ENCODE data around the gene OMP. TPM values are rescaled to one million over a fixed set of nuclear protein-coding genes. Genes with fewer than 3 reads are reported as not detected.

Gene OMP
- total and polyA plus RNA-seq, 8 donors: 0.61 to 0.78 (median 0.69) TPM; not detected in 5

DNA sequence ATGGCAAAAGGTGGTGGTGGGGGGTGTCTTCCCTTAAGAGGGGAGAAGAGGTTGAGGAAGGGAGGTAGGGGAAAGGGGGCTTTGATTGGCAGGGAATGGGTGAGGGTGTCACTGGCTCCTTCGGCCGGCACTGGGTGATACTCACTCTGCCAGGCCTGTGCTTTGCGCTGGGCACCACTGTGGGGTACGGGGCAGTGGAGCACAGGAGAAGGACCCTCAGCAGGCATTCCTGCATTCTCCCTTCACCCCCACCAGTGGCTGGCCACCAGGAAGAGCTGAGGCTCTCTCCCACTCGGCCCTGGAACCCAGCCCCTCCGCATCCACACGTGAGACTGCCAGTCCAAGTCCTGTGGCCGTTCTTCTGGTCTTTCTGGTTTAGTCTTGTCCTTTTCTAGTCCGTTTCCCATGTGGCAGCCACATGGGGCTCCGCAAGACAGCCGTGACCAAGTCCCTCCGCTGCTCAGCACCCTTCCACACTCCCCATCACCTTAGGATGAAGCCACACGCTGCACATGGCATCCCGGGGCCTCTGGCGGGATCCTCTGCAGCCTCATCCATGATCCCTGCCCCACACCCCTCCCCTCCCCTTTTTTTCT lies 27.9 kb upstream of the OMP start:
- Histone ChIP-seq H3K4me1 (peaks cover 16 to 32% (median 23%) of the 10 kb centered on the region in 3 donors), H3K36me3 (no peaks in the 10 kb centered on the region), H3K9me3 (no peaks in the 10 kb centered on the region), H3K27me3 (no peaks in the 10 kb centered on the region), H3K27ac (peak overlapping the region in 3 of 4 donors; percentile 61 to 87 (median 79)), H3K4me3 (no peak overlapping the region)
- WGBS, 2 donors: 84% methylated on average over 13 to 15 of the region's 15 CpGs
- FAIRE-seq: no peak
- intact Hi-C loops (cut with DNase I): no loop called here
- peak in 1 of 6 donors; percentile 38 for DNase-seq
- TF ChIP-seq, protein P1, sequence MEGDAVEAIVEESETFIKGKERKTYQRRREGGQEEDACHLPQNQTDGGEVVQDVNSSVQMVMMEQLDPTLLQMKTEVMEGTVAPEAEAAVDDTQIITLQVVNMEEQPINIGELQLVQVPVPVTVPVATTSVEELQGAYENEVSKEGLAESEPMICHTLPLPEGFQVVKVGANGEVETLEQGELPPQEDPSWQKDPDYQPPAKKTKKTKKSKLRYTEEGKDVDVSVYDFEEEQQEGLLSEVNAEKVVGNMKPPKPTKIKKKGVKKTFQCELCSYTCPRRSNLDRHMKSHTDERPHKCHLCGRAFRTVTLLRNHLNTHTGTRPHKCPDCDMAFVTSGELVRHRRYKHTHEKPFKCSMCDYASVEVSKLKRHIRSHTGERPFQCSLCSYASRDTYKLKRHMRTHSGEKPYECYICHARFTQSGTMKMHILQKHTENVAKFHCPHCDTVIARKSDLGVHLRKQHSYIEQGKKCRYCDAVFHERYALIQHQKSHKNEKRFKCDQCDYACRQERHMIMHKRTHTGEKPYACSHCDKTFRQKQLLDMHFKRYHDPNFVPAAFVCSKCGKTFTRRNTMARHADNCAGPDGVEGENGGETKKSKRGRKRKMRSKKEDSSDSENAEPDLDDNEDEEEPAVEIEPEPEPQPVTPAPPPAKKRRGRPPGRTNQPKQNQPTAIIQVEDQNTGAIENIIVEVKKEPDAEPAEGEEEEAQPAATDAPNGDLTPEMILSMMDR (IDR thresholded peaks at IDR 0.05): no peak
- no peak for ATAC-seq

GRCh38 chr11:77075425-77075905 lies 27.2 kb upstream of the OMP start:
- no peaks in the 10 kb centered on the region for H3K9me3 ChIP-seq
- no peak overlapping the region for H3K27ac ChIP-seq
- no peak overlapping the region for H3K4me3 ChIP-seq
- H3K27me3 ChIP-seq: no peaks in the 10 kb centered on the region
- H3K4me1 ChIP-seq: peaks cover 16 to 32% (median 23%) of the 10 kb centered on the region in 3 donors
- peak in 1 of 4 donors; percentile 32 for ATAC-seq
- H3K36me3 ChIP-seq: no peaks in the 10 kb centered on the region
- no peak for FAIRE-seq
- intact Hi-C loops (cut with DNase I): no loop called here
- TF ChIP-seq, protein P1 (IDR thresholded peaks at IDR 0.05): no peak
- peak in 1 of 6 donors; percentile 13 for DNase-seq
- 86 to 91% methylated on average over 5 of the region's 5 CpGs for WGBS, 2 donors

DNA sequence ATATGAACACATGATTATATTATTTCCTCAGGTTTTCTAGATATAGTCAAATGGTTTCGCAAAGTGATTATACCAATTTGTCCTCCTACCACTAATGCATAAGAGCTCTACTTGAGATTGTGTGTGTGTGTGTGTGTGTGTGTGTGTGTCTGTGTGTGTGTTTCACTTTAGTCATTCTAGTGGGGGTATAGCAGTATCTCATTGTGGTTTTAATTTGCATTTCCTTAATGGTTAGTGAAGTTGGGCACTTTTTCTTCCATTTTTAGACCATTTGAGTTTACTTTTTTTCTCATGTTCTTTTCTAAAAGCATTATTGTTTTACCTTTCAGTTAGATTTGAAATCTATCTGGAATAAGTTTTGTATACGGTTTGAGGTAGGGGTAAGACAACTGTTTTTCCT lies 23.0 kb upstream of the OMP start:
- ATAC-seq (no peak), DNase-seq (no peak), FAIRE-seq (no peak)
- Histone ChIP-seq H3K27ac (no peak overlapping the region), H3K27me3 (no peaks in the 10 kb centered on the region), H3K36me3 (no peaks in the 10 kb centered on the region), H3K4me3 (no peak overlapping the region), H3K4me1 (peaks cover 0 to 5% (median under 1%) of the 10 kb centered on the region in 3 donors), H3K9me3 (no peaks in the 10 kb centered on the region)
- 93 to 97% methylated on average over 2 of the region's 2 CpGs for WGBS, 2 donors
- intact Hi-C loops (cut with DNase I): no loop called here
- TF ChIP-seq, protein P1 (IDR thresholded peaks at IDR 0.05): no peak

- H3K4me1 ChIP-seq: peaks cover 0 to 5% (median 0%) of the 10 kb centered on the region in 3 donors
- no peak for DNase-seq
Observed at GRCh38 chr11:77080643-77081210, 21.9 kb upstream of the OMP start.

More at GRCh38 chr11:77080643-77081210, 21.9 kb upstream of the OMP start:
- Histone ChIP-seq H3K9me3 (no peaks in the 10 kb centered on the region), H3K27me3 (no peaks in the 10 kb centered on the region), H3K36me3 (no peaks in the 10 kb centered on the region), H3K4me3 (no peak overlapping the region), H3K27ac (no peak overlapping the region)
- intact Hi-C loops (cut with DNase I): no loop called here
- ATAC-seq (no peak), FAIRE-seq (no peak)
- TF ChIP-seq, protein P1 (IDR thresholded peaks at IDR 0.05): no peak
- WGBS, 2 donors: 97 to 100% methylated on average over 2 of the region's 2 CpGs
